DND-41 (cell line): Measurements from ENCODE around the gene NAGLU.

Experiments
- ATAC-seq: fragments of 200-7000 bp; cut with Tn5 transposase; 3 replicates; pipeline ENCODE4 v1.9.1; 2021; ENCODE audit warnings: low read depth; ENCODE audit not compliant: insufficient read depth
- DNase-seq: peaks from one replicate; pipeline ENCODE4 v3.0.0-alpha.2; 2020
- H2AFZ ChIP-seq: 2 replicates; pipeline ENCODE4 v1.6.0; 2012; ENCODE audit warnings: low read depth, low read length
- H3K27ac ChIP-seq: 2 replicates; pipeline ENCODE4 v1.5.1; 2012; ENCODE audit warnings: low read length, inconsistent platforms
- H3K27me3 ChIP-seq: fragments of 200-600 bp; sonication (generic); 2 replicates; pipeline ENCODE4 v1.6.0; 2012; ENCODE audit warnings: low read length, mild to moderate bottlenecking, inconsistent platforms; ENCODE audit not compliant: insufficient read depth, poor library complexity
- H3K36me3 ChIP-seq: 2 replicates; pipeline ENCODE4 v1.5.1; 2012; ENCODE audit warnings: low read length, inconsistent platforms; ENCODE audit not compliant: insufficient read depth
- H3K4me1 ChIP-seq: 2 replicates; pipeline ENCODE4 v1.5.1; 2012; ENCODE audit warnings: mild to moderate bottlenecking, low read length; ENCODE audit not compliant: insufficient read depth
- H3K4me2 ChIP-seq: 2 replicates; pipeline ENCODE4 v1.6.0; 2012; ENCODE audit warnings: mild to moderate bottlenecking, moderate library complexity, low read length, inconsistent platforms; ENCODE audit not compliant: insufficient read depth
- H3K4me3 ChIP-seq, 2 experiments: fragments of 200-600 bp in 1 of 2; shearing (Covaris generic) in 1 of 2; 2 replicates each; pipeline ENCODE4 v1.5.1; 2012 to 2016; ENCODE audit warnings: inconsistent platforms in 2 of 2, low read length in 2 of 2, mild to moderate bottlenecking in 2 of 2, low read depth in 1 of 2, moderate library complexity in 1 of 2
- H3K79me2 ChIP-seq: 2 replicates; pipeline ENCODE4 v1.6.0; 2012; ENCODE audit warnings: low read length, inconsistent platforms; ENCODE audit not compliant: insufficient read depth
- H3K9ac ChIP-seq: 2 replicates; pipeline ENCODE4 v1.6.0; 2012; ENCODE audit warnings: low read depth, mild to moderate bottlenecking, inconsistent platforms, low read length, moderate library complexity
- H3K9me3 ChIP-seq: 2 replicates; pipeline ENCODE4 v1.5.1; 2012; ENCODE audit warnings: low read length, moderate library complexity, mild to moderate bottlenecking, inconsistent platforms; ENCODE audit not compliant: insufficient read depth, severe bottlenecking
- H4K20me1 ChIP-seq: 2 replicates; pipeline ENCODE4 v1.6.0; 2012; ENCODE audit warnings: low read length; ENCODE audit not compliant: insufficient read depth
- CTCF ChIP-seq: IDR thresholded peaks from 2 replicates; pipeline ENCODE4 v1.5.1; 2012; ENCODE audit warnings: borderline replicate concordance, low read length, moderate library complexity, mild to moderate bottlenecking; ENCODE audit not compliant: poor library complexity, severe bottlenecking; ENCODE audit errors: extremely low read depth
- EZH2 ChIP-seq: IDR thresholded peaks from 3 replicates; pipeline ENCODE4 v1.6.1; 2012; ENCODE audit warnings: borderline replicate concordance, low read depth, mild to moderate bottlenecking, moderate library complexity, low read length, inconsistent platforms; ENCODE audit not compliant: severe bottlenecking

The NAGLU gene

DNA sequence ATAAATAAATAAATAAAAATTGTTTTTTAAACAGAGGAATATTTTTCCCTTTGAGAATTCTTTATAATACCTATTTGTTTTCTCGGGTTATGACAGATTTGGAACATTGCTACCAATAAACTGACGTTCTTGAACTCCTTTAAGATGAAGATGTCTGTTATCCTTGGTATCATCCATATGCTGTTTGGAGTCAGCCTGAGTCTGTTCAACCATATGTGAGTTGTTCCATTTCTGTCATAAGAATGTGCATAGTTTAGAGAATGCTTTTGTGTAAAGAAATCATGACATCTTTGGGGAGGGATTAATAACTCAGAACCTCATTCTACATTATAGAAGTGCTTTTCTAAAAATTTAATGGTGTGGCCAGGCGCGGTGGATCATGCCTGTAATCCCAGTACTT, 37.2 kb upstream of the NAGLU start:
- Histone ChIP-seq H2AFZ (no peak overlapping the region), H3K9ac (no peak overlapping the region), H3K36me3 (no peaks in the 10 kb centered on the region), H4K20me1 (no peaks in the 10 kb centered on the region), H3K27ac (no peak overlapping the region), H3K4me2 (no peak overlapping the region), H3K27me3 (peaks cover 2% of the 10 kb centered on the region), H3K4me3 (no peak overlapping the region), H3K4me1 (no peaks in the 10 kb centered on the region), H3K9me3 (no peaks in the 10 kb centered on the region), H3K79me2 (no peaks in the 10 kb centered on the region)
- DNase-seq (no peak), ATAC-seq (no peak)
- TF ChIP-seq EZH2 (no peak), CTCF (no peak)

- Histone ChIP-seq H3K4me1 (no peaks in the 10 kb centered on the region), H4K20me1 (no peaks in the 10 kb centered on the region), H3K9me3 (no peaks in the 10 kb centered on the region), H3K79me2 (no peaks in the 10 kb centered on the region), H3K4me3 (no peak overlapping the region), H3K27me3 (peaks cover 10% of the 10 kb centered on the region), H3K9ac (no peak overlapping the region), H3K27ac (no peak overlapping the region), H3K36me3 (no peaks in the 10 kb centered on the region), H2AFZ (no peak overlapping the region), H3K4me2 (no peak overlapping the region)
- no peak for DNase-seq
- TF ChIP-seq CTCF: no peak
- no peak for TF ChIP-seq EZH2
- ATAC-seq: no peak
Observed at GRCh38 chr17:42502091-42502490, 34.0 kb upstream of the NAGLU start.

DNA sequence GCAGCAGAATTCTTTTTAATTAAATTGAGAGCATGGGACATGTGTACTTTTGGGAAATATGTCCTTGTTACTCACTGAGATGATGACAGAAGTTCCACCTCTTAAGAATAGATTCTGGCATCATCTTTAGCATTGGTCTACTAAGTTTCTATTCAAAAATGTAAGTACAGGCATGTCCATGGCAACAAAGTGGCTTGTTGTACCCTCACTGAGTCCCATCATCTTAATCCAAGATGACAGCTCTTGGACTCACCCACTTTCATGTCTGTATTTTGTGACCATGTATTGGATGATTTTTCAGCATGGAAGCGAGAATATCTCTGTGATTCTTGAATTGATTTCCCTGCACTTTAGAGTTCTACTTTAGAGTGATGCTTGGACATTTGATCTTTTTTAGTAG, 33.1 kb upstream of the NAGLU start:
- TF ChIP-seq CTCF (no peak), EZH2 (no peak)
- H3K4me1 ChIP-seq: no peaks in the 10 kb centered on the region
- no peak overlapping the region for H3K4me3 ChIP-seq
- no peak overlapping the region for H3K9ac ChIP-seq
- no peak overlapping the region for H3K27ac ChIP-seq
- no peak for ATAC-seq
- no peaks in the 10 kb centered on the region for H3K36me3 ChIP-seq
- DNase-seq: no peak
- H3K79me2 ChIP-seq: no peaks in the 10 kb centered on the region
- no peak overlapping the region for H3K4me2 ChIP-seq
- H2AFZ ChIP-seq: no peak overlapping the region
- H3K9me3 ChIP-seq: no peaks in the 10 kb centered on the region
- H4K20me1 ChIP-seq: no peaks in the 10 kb centered on the region
- H3K27me3 ChIP-seq: peaks cover 13% of the 10 kb centered on the region

- no peaks in the 10 kb centered on the region for H3K9me3 ChIP-seq
- ATAC-seq: no peak
Observed at GRCh38 chr17:42507671-42508070, 28.4 kb upstream of the NAGLU start.

More at GRCh38 chr17:42507671-42508070, 28.4 kb upstream of the NAGLU start:
- no peak for DNase-seq
- no peak overlapping the region for H3K4me2 ChIP-seq
- no peak overlapping the region for H3K27ac ChIP-seq
- no peak overlapping the region for H3K4me3 ChIP-seq
- H3K9ac ChIP-seq: no peak overlapping the region
- H3K36me3 ChIP-seq: no peaks in the 10 kb centered on the region
- no peaks in the 10 kb centered on the region for H3K4me1 ChIP-seq
- no peak overlapping the region for H2AFZ ChIP-seq
- peaks cover 42% of the 10 kb centered on the region for H3K27me3 ChIP-seq
- peaks cover 2% of the 10 kb centered on the region; the same call in 1 of the 2 replicates for H4K20me1 ChIP-seq
- no peaks in the 10 kb centered on the region for H3K79me2 ChIP-seq
- no peak for TF ChIP-seq CTCF
- TF ChIP-seq EZH2: no peak
